ENCODE measurements around the gene HOXB2. TPM values are rescaled to one million over a fixed set of nuclear protein-coding genes. Genes with fewer than 3 reads are reported as not detected.

The HOXB2 gene
- total and polyA plus RNA-seq, 2 of the 8 experiments (the other 6 are each of a cell fraction or from before 2014, with no cell fraction given), result not detected

DNA sequence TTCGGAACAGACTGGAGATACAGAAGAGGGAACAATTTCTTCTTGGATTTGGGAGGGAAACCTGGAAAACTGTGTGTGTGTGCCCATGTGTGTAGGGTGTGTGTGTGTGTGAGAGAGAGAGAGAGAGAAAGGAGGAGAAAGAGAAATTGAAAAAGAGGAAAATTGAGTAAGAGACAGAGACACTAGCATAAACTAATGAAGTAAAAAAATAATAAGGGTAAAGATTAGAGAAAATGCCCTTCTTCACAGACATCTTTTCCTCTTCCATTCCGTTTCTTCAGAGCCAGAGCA lies 13.9 kb upstream of the HOXB2 start:
- no peak overlapping the region for H4K8ac ChIP-seq (ENCODE audit: extremely low read depth, insufficient read depth, low read length)
- no peak overlapping the region for H2AK5ac ChIP-seq (ENCODE audit: low read depth, low read length)
- H3K14ac ChIP-seq (ENCODE audit: insufficient read length), result no peak overlapping the region
- H3K23me2 ChIP-seq (ENCODE audit: low read depth, low read length), result no peaks in the 10 kb centered on the region
- no peak overlapping the region for H2BK20ac ChIP-seq (ENCODE audit: low read length)
- no peaks in the 10 kb centered on the region for H3K79me1 ChIP-seq (ENCODE audit: low read depth, low read length)
- no peak overlapping the region for H4K91ac ChIP-seq (replicated peaks; ENCODE audit: insufficient read length, low read length)
- CTCF ChIA-PET (ENCODE audit: partially characterized antibody), result interaction anchor here (1.2 to 1.5 kb wide), 2 partner anchors 12 to 67 kb away, joined by 3 read pairs; partner anchors contain the start of gene HOXB9
- H3K79me2 ChIP-seq (ENCODE audit: control insufficient read depth in 1 of 2, insufficient read depth in 2 of 2, low read length in 2 of 2), result no peaks in the 10 kb centered on the region
- no peak overlapping the region for H3K4me3 ChIP-seq (ENCODE audit: extremely low read depth in 1 of 4, insufficient read depth in 2 of 4, low read depth in 3 of 4, low read length in 4 of 4)
- no peak overlapping the region for H3K27ac ChIP-seq (ENCODE audit: low read depth, low read length)
- H3K4me2 ChIP-seq (ENCODE audit: insufficient read depth in 1 of 2, low read depth in 2 of 2, low read length in 2 of 2), result no peak overlapping the region
- no peak overlapping the region for H2BK120ac ChIP-seq (replicated peaks; ENCODE audit: low read depth, low read length)
- no peak overlapping the region for H3K9ac ChIP-seq (replicated peaks in 1 of 4; ENCODE audit: extremely low read depth in 1 of 4, low read depth in 3 of 4, low read length in 3 of 4)
- POLR2A ChIA-PET (ENCODE audit: partially characterized antibody), result no interaction called here
- H3K36me3 ChIP-seq (ENCODE audit: control insufficient read depth in 2 of 4, insufficient read depth in 4 of 4, low read length in 3 of 4), result peaks cover 0 to 5% (median 0%) of the 10 kb centered on the region in 4 experiments; a peak in 1 of 8 replicates
- H2BK15ac ChIP-seq (ENCODE audit: low read length), result no peak overlapping the region
- FAIRE-seq (no peak), DNase-seq (ENCODE audit: low read depth in 1 of 2, low spot score in 2 of 2) (no peak)
- H3K18ac ChIP-seq (ENCODE audit: extremely low read depth, low read length), result no peak overlapping the region
- H3K56ac ChIP-seq (replicated peaks; ENCODE audit: insufficient read length, low read depth, low read length), result no peak overlapping the region
- no peak overlapping the region for H3K23ac ChIP-seq (ENCODE audit: insufficient read length)
- peaks cover 0 to 9% (median 4%) of the 10 kb centered on the region in 4 experiments; a peak in 4 of 7 replicates for H3K4me1 ChIP-seq (replicated peaks in 1 of 4; ENCODE audit: control insufficient read depth in 3 of 4, insufficient read depth in 4 of 4, low read length in 3 of 4)
- 34% methylated on average over 2 of the region's 2 CpGs; no CpG with 5 or more reads in 1 of the 2 experiments for WGBS, 2 experiments (ENCODE audit: extremely low coverage in 1 of 2, insufficient coverage in 1 of 2, insufficient read length in 1 of 2, insufficient replicate concordance in 2 of 2, low coverage in 1 of 2, low lambda C conversion rate in 2 of 2, missing lambda C conversion rate in 1 of 2)
- H4K5ac ChIP-seq (ENCODE audit: insufficient read length, low read depth, low read length), result no peak overlapping the region
- H2BK12ac ChIP-seq (ENCODE audit: low read depth, low read length), result no peak overlapping the region
- TF ChIP-seq SP1 (IDR thresholded peaks at IDR 0.05; ENCODE audit: low read depth, low read length) (no peak), EZH2 (IDR thresholded peaks at IDR 0.05; ENCODE audit: low read depth, low read length, severe bottlenecking) (peak; percentile 24), SP2 (IDR thresholded peaks at IDR 0.05; ENCODE audit: low read length) (no peak), BACH1 (IDR thresholded peaks at IDR 0.05; ENCODE audit: low read length) (no peak), ASH2L (IDR thresholded peaks at IDR 0.05; ENCODE audit: low read length) (no peak), HDAC2 (IDR thresholded peaks at IDR 0.05; ENCODE audit: borderline replicate concordance in 1 of 2, low read depth in 2 of 2, low read length in 2 of 2) (no peak)
- H4K20me1 ChIP-seq (replicated peaks in 1 of 2; ENCODE audit: control insufficient read depth in 1 of 2, insufficient read depth in 2 of 2, low read length in 2 of 2), result peaks cover 17 to 34% of the 10 kb centered on the region in 2 experiments
- H3K27me3 ChIP-seq (replicated peaks in 1 of 4; ENCODE audit: control insufficient read depth in 3 of 4, extremely low read depth in 1 of 4, insufficient read depth in 3 of 4, low read length in 3 of 4), result peaks cover 99 to 100% (median 100%) of the 10 kb centered on the region in 4 experiments
- no peak overlapping the region for H3K4ac ChIP-seq (replicated peaks; ENCODE audit: insufficient read length, low read depth, low read length)
- H3K9me3 ChIP-seq (ENCODE audit: insufficient read depth in 2 of 2, low read depth in 1 of 2, low read length in 1 of 2), result no peaks in the 10 kb centered on the region
- H2BK5ac ChIP-seq (ENCODE audit: low read depth, low read length), result no peak overlapping the region
- no peak overlapping the region for H2AFZ ChIP-seq (ENCODE audit: low read length)
